ENCODE data around the gene PITPNC1.

PITPNC1 gene

GRCh38 chr17:67676305-67676704 is 299.2 kb downstream of the PITPNC1 start:
- no peak overlapping the region for H3K27ac ChIP-seq
- H3K79me2 ChIP-seq, result no peaks in the 10 kb centered on the region
- H3K4me1 ChIP-seq, result peaks cover 8% of the 10 kb centered on the region
- TF ChIP-seq, protein P1, sequence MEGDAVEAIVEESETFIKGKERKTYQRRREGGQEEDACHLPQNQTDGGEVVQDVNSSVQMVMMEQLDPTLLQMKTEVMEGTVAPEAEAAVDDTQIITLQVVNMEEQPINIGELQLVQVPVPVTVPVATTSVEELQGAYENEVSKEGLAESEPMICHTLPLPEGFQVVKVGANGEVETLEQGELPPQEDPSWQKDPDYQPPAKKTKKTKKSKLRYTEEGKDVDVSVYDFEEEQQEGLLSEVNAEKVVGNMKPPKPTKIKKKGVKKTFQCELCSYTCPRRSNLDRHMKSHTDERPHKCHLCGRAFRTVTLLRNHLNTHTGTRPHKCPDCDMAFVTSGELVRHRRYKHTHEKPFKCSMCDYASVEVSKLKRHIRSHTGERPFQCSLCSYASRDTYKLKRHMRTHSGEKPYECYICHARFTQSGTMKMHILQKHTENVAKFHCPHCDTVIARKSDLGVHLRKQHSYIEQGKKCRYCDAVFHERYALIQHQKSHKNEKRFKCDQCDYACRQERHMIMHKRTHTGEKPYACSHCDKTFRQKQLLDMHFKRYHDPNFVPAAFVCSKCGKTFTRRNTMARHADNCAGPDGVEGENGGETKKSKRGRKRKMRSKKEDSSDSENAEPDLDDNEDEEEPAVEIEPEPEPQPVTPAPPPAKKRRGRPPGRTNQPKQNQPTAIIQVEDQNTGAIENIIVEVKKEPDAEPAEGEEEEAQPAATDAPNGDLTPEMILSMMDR (IDR thresholded peaks at IDR 0.05), result no peak
- no peak overlapping the region for H2AFZ ChIP-seq
- no peaks in the 10 kb centered on the region for H3K36me3 ChIP-seq (ENCODE audit: control insufficient read depth, insufficient read depth, low read length)
- H3K4me3 ChIP-seq (ENCODE audit: low read depth, low read length), result no peak overlapping the region
- H3K27me3 ChIP-seq (ENCODE audit: control insufficient read depth, insufficient read depth, low read length), result no peaks in the 10 kb centered on the region
- peak overlapping the region; percentile 25 for H3K4me2 ChIP-seq (ENCODE audit: low read length)
- H3K9ac ChIP-seq, result no peak overlapping the region
- no peaks in the 10 kb centered on the region for H3K9me3 ChIP-seq (ENCODE audit: control insufficient read depth, low read length)

DNA sequence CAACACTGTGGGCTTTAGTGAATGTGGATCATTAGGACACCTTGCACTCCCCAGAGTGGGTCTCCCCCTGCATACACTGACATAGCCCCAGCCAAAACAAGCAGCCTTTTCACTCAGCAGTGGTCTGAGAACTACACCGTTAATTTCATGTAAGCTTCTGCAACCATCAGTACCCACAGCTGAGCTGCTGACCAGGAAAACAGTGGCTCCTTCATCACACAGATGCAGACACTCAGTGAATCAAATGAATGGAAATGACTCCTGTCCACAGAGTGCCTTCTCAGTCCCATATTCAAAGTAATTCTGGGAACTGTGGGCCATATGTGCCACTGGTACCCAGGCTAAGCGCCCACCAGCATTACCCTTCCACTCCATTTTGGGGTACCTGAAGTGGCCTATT is 301.3 kb downstream of the PITPNC1 start:
- Histone ChIP-seq H3K27ac (no peak overlapping the region), H3K36me3 (ENCODE audit: control insufficient read depth, insufficient read depth, low read length) (no peaks in the 10 kb centered on the region), H3K4me2 (ENCODE audit: low read length) (no peak overlapping the region), H2AFZ (no peak overlapping the region), H3K9ac (no peak overlapping the region), H3K4me3 (ENCODE audit: low read depth, low read length) (no peak overlapping the region), H3K27me3 (ENCODE audit: control insufficient read depth, insufficient read depth, low read length) (no peaks in the 10 kb centered on the region), H3K79me2 (no peaks in the 10 kb centered on the region), H3K9me3 (ENCODE audit: control insufficient read depth, low read length) (no peaks in the 10 kb centered on the region), H3K4me1 (no peaks in the 10 kb centered on the region)
- TF ChIP-seq, protein P1 (IDR thresholded peaks at IDR 0.05), result no peak

- no peaks in the 10 kb centered on the region for H3K9me3 ChIP-seq (ENCODE audit: control insufficient read depth, low read length)
- no peaks in the 10 kb centered on the region for H3K27me3 ChIP-seq (ENCODE audit: control insufficient read depth, insufficient read depth, low read length)
- H3K4me2 ChIP-seq (ENCODE audit: low read length), result no peak overlapping the region
- no peak overlapping the region for H2AFZ ChIP-seq
- no peaks in the 10 kb centered on the region for H3K4me1 ChIP-seq
- no peak overlapping the region for H3K9ac ChIP-seq
- H3K36me3 ChIP-seq (ENCODE audit: control insufficient read depth, insufficient read depth, low read length), result no peaks in the 10 kb centered on the region
- H3K79me2 ChIP-seq, result no peaks in the 10 kb centered on the region
- no peak overlapping the region for H3K4me3 ChIP-seq (ENCODE audit: low read depth, low read length)
- H3K27ac ChIP-seq, result no peak overlapping the region
- TF ChIP-seq, protein P1 (IDR thresholded peaks at IDR 0.05), result no peak
Measured at GRCh38 chr17:67679225-67679624, 302.1 kb downstream of the PITPNC1 start.

DNA sequence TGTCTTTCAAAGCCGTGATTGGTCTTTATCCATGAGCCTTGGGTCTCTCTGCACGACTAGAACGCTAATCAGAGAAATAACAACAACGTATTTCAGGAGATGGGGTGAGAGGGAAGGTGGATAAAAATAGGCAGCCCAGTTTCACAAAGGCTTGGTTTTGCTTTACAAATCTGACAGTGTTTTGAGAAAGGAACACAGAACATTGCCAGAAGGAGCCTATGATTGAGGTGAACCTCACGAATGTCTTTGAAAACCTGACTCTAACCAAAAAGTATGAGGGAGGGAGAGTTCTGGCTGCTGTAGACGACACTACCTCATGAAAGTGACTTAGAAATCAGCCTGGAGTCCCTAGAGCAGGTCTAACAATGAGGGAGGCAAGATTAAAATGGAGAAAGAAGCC is 302.6 kb downstream of the PITPNC1 start:
- no peaks in the 10 kb centered on the region for H3K79me2 ChIP-seq
- TF ChIP-seq, protein P1 (IDR thresholded peaks at IDR 0.05), result no peak
- no peak overlapping the region for H3K27ac ChIP-seq
- H3K9ac ChIP-seq, result no peak overlapping the region
- no peaks in the 10 kb centered on the region for H3K4me1 ChIP-seq
- H3K4me3 ChIP-seq (ENCODE audit: low read depth, low read length), result no peak overlapping the region
- no peak overlapping the region for H2AFZ ChIP-seq
- no peak overlapping the region for H3K4me2 ChIP-seq (ENCODE audit: low read length)
- no peaks in the 10 kb centered on the region for H3K27me3 ChIP-seq (ENCODE audit: control insufficient read depth, insufficient read depth, low read length)
- H3K9me3 ChIP-seq (ENCODE audit: control insufficient read depth, low read length), result no peaks in the 10 kb centered on the region
- no peaks in the 10 kb centered on the region for H3K36me3 ChIP-seq (ENCODE audit: control insufficient read depth, insufficient read depth, low read length)

GRCh38 chr17:67680445-67681224 is 303.6 kb downstream of the PITPNC1 start:
- TF ChIP-seq, protein P1 (IDR thresholded peaks at IDR 0.05), result no peak
- no peak overlapping the region for H3K9ac ChIP-seq
- H3K9me3 ChIP-seq (ENCODE audit: control insufficient read depth, low read length), result no peaks in the 10 kb centered on the region
- no peaks in the 10 kb centered on the region for H3K36me3 ChIP-seq (ENCODE audit: control insufficient read depth, insufficient read depth, low read length)
- no peaks in the 10 kb centered on the region for H3K79me2 ChIP-seq
- no peak overlapping the region for H3K4me2 ChIP-seq (ENCODE audit: low read length)
- no peaks in the 10 kb centered on the region for H3K4me1 ChIP-seq
- H3K27me3 ChIP-seq (ENCODE audit: control insufficient read depth, insufficient read depth, low read length), result no peaks in the 10 kb centered on the region
- H2AFZ ChIP-seq, result no peak overlapping the region
- no peak overlapping the region for H3K4me3 ChIP-seq (ENCODE audit: low read depth, low read length)
- H3K27ac ChIP-seq, result no peak overlapping the region
